ENCODE data around the gene OR52B6.
"Not testable (repeated sequence)": the region's sequence is repeated elsewhere in the genome, so short reads cannot be mapped to it uniquely, and the experiment has no call there.

OR52B6 gene

DNA sequence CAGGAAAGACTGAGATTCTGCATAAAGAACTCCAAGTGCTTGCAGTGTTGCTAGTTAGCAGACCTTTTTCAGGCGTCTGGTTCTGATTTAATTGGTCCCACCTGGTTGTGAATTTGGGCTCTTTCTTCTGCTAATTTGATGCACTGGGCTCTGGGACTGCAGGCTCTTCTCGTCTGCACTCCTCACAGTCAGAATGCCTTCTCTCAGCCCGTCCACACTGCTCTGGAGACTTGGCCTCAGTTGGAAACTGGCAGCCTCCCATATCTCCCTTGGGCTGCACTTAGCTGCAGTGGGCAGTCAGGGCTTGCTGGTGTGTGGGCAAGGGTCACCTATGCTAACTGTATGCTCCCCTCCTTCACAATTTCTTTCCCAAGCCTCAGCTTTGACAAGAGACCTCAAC lies 17.3 kb downstream of the OR52B6 start:
- DNase-seq = no peak

DNA sequence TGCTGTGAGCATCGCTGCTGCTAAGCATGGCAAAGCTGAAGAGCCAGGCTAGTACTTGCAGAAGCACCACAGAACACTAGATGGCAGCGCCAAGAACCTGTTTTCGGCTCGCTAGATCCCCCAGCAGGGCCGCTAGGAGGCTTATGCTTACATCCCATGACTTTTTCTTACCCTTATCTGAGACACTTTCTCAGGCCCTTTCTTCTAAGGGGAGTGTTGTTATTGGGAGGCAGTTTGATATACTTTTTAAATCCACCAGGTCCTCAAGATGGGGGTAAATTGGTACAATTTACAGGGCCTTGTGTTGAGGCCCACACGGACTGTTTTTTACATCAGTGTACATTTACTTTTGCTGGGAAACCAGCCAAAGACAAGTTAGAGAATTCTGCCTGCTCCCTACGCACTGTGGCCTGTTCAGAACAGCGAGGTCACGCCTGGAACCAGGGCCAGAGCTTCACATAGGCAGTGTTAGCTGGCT lies 19.7 kb downstream of the OR52B6 start:
- no peak for DNase-seq

DNA sequence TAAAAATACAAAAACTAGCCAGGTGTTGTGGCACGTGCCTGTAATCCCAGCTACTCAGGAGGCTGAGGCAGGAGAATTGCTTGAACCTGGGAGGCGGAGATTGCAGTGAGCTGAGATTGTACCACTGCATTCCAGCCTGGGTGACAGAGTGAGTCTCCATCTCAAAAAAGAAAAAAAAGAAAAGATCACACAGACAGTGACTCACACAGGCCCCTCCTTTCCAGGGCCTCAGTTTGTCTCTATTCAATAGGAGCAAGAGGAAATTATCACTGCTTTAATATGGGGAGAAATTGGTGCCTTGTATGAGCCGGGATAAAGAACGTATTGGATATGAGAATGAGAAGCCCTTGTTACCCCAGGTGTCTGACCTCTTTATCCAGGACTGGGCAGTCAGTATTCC lies 22.1 kb downstream of the OR52B6 start:
- not testable (repeated sequence) for DNase-seq

DNA sequence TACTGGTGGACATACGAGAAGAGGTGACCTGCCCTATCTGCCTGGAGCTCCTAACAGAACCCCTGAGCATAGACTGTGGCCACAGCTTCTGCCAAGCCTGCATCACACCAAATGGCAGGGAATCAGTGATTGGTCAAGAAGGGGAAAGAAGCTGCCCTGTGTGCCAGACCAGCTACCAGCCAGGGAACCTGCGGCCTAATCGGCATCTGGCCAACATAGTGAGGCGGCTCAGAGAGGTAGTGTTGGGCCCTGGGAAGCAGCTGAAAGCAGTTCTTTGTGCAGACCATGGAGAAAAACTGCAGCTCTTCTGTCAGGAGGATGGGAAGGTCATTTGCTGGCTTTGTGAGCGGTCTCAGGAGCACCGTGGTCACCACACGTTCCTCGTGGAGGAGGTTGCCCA lies 22.6 kb downstream of the OR52B6 start:
- no peak for DNase-seq

DNA sequence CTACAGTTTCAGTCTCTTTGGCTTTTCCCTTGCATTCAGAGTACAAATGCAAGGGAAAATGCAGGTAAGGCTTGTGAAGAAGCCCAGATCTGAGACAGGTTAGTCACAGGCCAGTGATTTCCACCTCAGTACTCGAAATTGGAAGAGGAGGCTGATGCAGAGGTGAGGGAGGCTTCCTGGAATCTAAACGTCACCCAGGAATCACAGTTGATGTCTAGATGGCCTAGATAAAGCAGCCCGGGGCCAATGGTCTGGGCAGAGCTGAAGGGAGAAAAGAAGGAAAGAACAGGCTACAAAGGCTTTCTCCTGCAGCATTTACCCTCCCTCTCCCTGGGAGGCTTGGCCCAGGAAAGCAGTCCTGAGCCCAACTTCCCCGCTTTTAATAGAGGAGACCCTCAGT lies 24.2 kb downstream of the OR52B6 start:
- no peak for DNase-seq

DNA sequence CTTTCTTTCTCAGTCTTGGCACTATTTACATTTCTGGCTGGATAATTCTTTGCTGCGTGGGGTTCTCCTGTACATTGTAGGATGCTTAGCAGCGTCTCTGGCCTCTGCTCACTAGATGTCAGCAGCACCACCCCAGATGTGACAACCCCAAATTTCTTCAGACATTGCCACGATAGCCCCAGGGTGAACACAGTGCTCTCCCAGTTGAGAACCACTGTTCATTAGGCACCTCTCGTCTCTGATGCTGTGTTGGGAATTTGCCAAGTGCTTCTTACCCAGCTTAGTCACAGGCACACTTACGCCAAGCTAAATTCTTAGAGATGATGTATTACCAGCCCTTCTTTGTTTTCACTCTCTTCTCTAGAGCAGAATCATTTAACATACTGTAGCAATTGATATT lies 25.2 kb downstream of the OR52B6 start:
- DNase-seq = no peak

GRCh38 chr11:5608808-5609207 lies 28.1 kb downstream of the OR52B6 start:
- DNase-seq = no peak

DNA sequence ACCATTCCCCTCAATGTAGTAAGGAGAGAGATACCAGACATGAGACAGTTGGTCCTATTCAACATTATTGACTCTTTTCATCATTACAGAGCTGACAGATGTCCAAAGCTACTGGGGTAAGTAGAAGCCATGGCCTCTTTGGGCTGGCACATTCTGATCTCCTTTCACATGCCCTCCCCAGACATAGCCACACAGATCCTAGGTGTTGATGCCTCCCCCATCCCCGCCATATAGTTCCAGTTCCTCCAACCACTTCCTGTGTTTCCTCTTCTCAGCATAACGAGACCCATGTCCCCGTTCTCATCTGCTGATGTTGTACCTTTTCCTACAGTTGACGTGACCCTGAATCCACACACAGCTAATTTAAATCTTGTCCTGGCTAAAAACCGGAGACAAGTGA lies 29.8 kb downstream of the OR52B6 start:
- DNase-seq = no peak

DNA sequence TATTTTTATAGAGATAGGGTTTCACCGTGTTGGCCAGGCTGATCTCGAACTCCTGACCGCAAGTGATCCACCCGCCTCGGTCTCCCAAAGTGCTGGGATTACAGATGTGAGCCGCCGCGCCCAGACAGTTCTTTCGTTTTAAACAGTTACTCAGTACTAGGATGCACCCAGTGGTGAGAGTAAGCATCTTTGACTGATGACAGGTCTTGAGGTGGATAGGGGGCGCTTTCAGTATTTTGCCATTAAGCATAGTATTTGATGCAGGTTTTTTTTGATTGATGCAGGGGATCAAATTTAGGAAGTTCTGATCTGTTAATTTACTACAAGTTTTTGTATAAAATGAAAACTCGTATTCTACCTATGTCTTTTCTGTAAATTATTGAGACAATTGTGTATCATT lies 30.9 kb downstream of the OR52B6 start:
- no peak for DNase-seq

DNA sequence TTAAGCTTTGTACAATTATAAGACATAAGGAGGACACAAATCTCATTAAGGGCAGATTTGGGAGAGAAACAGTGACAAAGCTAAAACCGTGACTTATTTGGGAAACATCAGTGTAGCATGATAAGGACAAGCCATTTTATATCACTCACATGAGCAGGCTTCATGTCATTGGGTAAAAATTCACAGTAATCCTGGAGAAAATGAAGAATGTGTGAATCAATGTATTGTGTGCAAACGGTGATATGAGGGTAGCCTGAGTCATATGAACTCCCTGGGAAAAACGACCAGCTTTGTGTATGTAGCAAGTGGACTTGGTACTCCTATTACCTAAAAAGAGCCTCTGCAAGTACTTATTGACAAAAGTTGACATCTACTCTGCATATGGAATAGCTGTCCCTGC lies 38.1 kb downstream of the OR52B6 start:
- no peak for DNase-seq

GRCh38 chr11:5620651-5621521 lies 40.2 kb downstream of the OR52B6 start:
- DNase-seq = no peak

GRCh38 chr11:5621580-5621979 lies 40.9 kb downstream of the OR52B6 start:
- no peak for DNase-seq

- DNase-seq = no peak
These were observed 42.1 kb downstream of the OR52B6 start for GRCh38 chr11:5622802-5623201.

DNA sequence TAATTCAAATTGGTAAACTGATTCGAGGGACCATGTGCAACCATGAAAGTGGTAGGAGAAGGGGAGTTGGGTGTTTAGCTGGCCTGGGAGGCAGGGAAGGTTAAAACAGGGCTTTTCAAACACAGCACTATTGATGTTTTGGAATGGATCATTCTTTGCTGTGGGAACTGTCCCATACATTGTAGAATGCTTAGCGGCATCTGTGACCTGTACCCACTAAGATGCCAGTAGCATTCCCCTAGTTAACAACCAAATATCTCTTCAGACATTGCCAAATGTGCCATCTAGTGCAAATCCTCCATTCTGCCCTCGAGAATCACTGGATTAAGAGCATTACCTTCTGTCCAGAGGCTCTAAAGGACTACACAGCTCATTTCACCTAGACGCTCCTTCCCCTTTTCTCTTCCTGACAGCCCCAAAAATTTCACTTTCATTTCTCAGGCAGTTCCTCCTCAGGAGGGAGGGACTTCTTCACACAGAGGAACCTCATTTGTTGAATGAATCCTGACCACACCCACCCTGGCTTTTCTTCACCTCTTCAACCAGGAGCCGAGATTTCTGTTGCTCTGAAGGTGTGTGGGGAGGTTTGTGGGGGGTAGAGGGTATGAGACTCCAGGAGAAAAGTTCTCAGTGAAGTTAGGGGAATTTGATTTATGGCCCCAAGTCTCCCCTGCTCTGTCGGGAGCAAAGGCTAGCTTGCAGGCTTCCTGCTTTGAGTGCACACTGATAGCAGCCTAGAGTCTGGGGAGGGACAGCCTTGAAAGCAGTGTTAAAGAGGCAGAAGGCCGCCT lies 44.0 kb downstream of the OR52B6 start, which contains the start of gene TRIM34:
TRIM34 (plus strand) TSS at position 513 of the 791 bp plus-strand sequence. CDS start 7,331 bp downstream, outside the sequence.
- DNase-seq = no peak

GRCh38 chr11:5625281-5625680 lies 44.6 kb downstream of the OR52B6 start:
- DNase-seq = no peak

DNA sequence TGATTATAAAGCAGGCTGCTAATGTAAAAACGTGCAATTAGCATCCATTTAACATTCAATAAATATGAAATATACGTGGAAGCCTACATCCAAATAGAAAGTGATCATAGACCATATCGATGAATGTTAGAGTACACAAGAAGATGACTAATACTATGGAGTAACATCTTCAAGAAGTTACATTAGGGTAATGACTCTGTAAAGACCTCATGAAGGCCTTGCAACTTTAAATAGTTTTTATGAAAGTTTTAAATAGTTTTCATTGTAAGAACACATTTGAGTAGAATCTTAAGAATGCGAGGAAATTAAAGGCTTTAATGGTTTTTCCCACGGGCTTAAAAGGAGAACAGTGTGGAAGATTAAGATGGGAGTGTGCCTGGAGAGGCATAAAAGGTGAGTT lies 45.5 kb downstream of the OR52B6 start:
- no peak for DNase-seq

DNA sequence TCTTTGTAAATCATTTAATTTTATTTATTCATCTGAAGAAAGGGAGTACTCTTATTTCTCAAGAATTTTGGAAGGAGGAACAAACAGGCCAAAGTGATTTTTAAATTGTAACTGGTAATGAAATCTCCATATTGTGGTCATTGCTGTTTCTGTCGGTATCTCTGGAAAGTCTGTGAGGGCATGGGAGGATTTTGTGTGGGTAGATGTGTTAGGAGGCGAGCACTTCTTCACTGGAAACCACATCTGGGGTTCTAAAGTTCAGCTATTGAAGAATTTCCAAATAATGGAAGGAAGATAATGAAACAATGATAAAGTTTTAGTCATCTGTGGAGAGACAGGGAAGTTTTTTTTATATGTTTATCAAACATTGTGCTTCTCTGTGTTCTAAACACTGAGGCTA lies 50.7 kb downstream of the OR52B6 start:
- DNase-seq = no peak

Data from NCI-H2029 (cell line).